H1 (cell line): ENCODE data around the gene NDUFAF8. TPM values are rescaled to one million over a fixed set of nuclear protein-coding genes. Genes with fewer than 3 reads are reported as not detected.
A peak's percentile ranks its signal among the peaks of the same experiment; 100 is the strongest.

Experiments
- BACH1 ChIP-seq: IDR thresholded peaks from 2 replicates; pipeline ENCODE4 v1.6.1; 2012; ENCODE audit warnings: low read length, improper control_type of control experiment
- BCL11A ChIP-seq, 2 experiments: IDR thresholded peaks; one replicate each; pipeline ENCODE4 v1.6.1; 2011; ENCODE audit warnings: low read depth in 2 of 2, low read length in 2 of 2, mild to moderate bottlenecking in 2 of 2
- CHD1 ChIP-seq: IDR thresholded peaks from 2 replicates; pipeline ENCODE4 v1.6.1; 2012; ENCODE audit warnings: low read depth, low read length, improper control_type of control experiment
- CTBP2 ChIP-seq: IDR thresholded peaks from 2 replicates; pipeline ENCODE4 v1.7.0; 2011; ENCODE audit warnings: borderline replicate concordance, mild to moderate bottlenecking, moderate library complexity, mixed read lengths, low read length; ENCODE audit not compliant: insufficient read depth, insufficient read length
- RFX5 ChIP-seq: IDR thresholded peaks from 2 replicates; pipeline ENCODE4 v1.6.1; 2011; ENCODE audit warnings: low read depth, low read length, improper control_type of control experiment, borderline replicate concordance
- SIRT6 ChIP-seq: IDR thresholded peaks from one replicate; pipeline ENCODE4 v1.7.1; 2012; ENCODE audit warnings: low read length, inconsistent platforms
- SIX5 ChIP-seq: IDR thresholded peaks from 2 replicates; pipeline ENCODE4 v1.6.1; 2011; ENCODE audit warnings: mild to moderate bottlenecking, low read depth, low read length
- SUZ12 ChIP-seq: fragments of 200-600 bp; sonication (generic); IDR thresholded peaks from 2 replicates; pipeline ENCODE4 v1.6.1; 2012; ENCODE audit warnings: mild to moderate bottlenecking, inconsistent platforms, low read length, moderate library complexity, mixed read lengths
- TBP ChIP-seq: IDR thresholded peaks from 2 replicates; pipeline ENCODE4 v1.6.1; 2011; ENCODE audit warnings: low read depth, low read length, improper control_type of control experiment
- TEAD4 ChIP-seq: IDR thresholded peaks from 2 replicates; pipeline ENCODE4 v1.6.1; 2012; ENCODE audit warnings: low read depth, low read length, inconsistent platforms, mixed read lengths
- polyA plus RNA-seq, 7 experiments: library from polyadenylated mRNA; depleted of rRNA in 3 of 7; stranded (reverse) in 5 of 7; unstranded in 2 of 7; fragments of >200 nt in 5 of 7; fragments of 200-250 nt in 2 of 7; gene quantifications; 1 replicate in 5 of 7; 2 replicates in 1 of 7; 4 replicates in 1 of 7; pipeline versions ENCODE4 v1.2.1 to v1.2.3, GENCODE V29; 2011 to 2013; ENCODE audit warnings: missing spikeins in 2 of 7, mixed read lengths in 2 of 7
- total RNA-seq: library from RNA; stranded (reverse); fragmentation: NEBNext Ultra II Directional; extraction: Animal tissue kit (Norgen Biotek cat#: 25700); gene quantifications from 2 replicates; pipeline ENCODE4 v1.2.1, GENCODE V29; 2021
- TF ChIP-seq, protein P1 (sequence below): fragments of 300-600 bp; sonication (generic); IDR thresholded peaks from 2 replicates; pipeline ENCODE4 v1.7.1; 2012; ENCODE audit warnings: low read length, moderate library complexity, mild to moderate bottlenecking, inconsistent platforms; ENCODE audit not compliant: insufficient replicate concordance

NDUFAF8 gene
- total and polyA plus RNA-seq, 2 of the 8 experiments (the other 6 are each of a cell fraction or from before 2014, with no cell fraction given), result 48.9 to 91.1 TPM

GRCh38 chr17:81222906-81223761 is 16.0 kb upstream of the NDUFAF8 start, which contains the start of gene CEP131 (continued):
- TF ChIP-seq, protein P1, sequence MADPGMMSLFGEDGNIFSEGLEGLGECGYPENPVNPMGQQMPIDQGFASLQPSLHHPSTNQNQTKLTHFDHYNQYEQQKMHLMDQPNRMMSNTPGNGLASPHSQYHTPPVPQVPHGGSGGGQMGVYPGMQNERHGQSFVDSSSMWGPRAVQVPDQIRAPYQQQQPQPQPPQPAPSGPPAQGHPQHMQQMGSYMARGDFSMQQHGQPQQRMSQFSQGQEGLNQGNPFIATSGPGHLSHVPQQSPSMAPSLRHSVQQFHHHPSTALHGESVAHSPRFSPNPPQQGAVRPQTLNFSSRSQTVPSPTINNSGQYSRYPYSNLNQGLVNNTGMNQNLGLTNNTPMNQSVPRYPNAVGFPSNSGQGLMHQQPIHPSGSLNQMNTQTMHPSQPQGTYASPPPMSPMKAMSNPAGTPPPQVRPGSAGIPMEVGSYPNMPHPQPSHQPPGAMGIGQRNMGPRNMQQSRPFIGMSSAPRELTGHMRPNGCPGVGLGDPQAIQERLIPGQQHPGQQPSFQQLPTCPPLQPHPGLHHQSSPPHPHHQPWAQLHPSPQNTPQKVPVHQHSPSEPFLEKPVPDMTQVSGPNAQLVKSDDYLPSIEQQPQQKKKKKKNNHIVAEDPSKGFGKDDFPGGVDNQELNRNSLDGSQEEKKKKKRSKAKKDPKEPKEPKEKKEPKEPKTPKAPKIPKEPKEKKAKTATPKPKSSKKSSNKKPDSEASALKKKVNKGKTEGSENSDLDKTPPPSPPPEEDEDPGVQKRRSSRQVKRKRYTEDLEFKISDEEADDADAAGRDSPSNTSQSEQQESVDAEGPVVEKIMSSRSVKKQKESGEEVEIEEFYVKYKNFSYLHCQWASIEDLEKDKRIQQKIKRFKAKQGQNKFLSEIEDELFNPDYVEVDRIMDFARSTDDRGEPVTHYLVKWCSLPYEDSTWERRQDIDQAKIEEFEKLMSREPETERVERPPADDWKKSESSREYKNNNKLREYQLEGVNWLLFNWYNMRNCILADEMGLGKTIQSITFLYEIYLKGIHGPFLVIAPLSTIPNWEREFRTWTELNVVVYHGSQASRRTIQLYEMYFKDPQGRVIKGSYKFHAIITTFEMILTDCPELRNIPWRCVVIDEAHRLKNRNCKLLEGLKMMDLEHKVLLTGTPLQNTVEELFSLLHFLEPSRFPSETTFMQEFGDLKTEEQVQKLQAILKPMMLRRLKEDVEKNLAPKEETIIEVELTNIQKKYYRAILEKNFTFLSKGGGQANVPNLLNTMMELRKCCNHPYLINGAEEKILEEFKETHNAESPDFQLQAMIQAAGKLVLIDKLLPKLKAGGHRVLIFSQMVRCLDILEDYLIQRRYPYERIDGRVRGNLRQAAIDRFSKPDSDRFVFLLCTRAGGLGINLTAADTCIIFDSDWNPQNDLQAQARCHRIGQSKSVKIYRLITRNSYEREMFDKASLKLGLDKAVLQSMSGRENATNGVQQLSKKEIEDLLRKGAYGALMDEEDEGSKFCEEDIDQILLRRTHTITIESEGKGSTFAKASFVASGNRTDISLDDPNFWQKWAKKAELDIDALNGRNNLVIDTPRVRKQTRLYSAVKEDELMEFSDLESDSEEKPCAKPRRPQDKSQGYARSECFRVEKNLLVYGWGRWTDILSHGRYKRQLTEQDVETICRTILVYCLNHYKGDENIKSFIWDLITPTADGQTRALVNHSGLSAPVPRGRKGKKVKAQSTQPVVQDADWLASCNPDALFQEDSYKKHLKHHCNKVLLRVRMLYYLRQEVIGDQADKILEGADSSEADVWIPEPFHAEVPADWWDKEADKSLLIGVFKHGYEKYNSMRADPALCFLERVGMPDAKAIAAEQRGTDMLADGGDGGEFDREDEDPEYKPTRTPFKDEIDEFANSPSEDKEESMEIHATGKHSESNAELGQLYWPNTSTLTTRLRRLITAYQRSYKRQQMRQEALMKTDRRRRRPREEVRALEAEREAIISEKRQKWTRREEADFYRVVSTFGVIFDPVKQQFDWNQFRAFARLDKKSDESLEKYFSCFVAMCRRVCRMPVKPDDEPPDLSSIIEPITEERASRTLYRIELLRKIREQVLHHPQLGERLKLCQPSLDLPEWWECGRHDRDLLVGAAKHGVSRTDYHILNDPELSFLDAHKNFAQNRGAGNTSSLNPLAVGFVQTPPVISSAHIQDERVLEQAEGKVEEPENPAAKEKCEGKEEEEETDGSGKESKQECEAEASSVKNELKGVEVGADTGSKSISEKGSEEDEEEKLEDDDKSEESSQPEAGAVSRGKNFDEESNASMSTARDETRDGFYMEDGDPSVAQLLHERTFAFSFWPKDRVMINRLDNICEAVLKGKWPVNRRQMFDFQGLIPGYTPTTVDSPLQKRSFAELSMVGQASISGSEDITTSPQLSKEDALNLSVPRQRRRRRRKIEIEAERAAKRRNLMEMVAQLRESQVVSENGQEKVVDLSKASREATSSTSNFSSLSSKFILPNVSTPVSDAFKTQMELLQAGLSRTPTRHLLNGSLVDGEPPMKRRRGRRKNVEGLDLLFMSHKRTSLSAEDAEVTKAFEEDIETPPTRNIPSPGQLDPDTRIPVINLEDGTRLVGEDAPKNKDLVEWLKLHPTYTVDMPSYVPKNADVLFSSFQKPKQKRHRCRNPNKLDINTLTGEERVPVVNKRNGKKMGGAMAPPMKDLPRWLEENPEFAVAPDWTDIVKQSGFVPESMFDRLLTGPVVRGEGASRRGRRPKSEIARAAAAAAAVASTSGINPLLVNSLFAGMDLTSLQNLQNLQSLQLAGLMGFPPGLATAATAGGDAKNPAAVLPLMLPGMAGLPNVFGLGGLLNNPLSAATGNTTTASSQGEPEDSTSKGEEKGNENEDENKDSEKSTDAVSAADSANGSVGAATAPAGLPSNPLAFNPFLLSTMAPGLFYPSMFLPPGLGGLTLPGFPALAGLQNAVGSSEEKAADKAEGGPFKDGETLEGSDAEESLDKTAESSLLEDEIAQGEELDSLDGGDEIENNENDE, result no peak
- TF ChIP-seq RFX5 (no peak), SIX5 (no peak), CTBP2 (no peak), SIRT6 (no peak), TBP (peak; percentile 48; the same call in 1 of the 2 replicates), SUZ12 (no peak), BACH1 (0 out of 2 replicates have a peak, but pooled peaks have one; percentile 7), CHD1 (no peak), BCL11A (IDR thresholded peaks at IDR 0.05; ENCODE audit: low read depth in 2 of 2, low read length in 2 of 2) (no peak), TEAD4 (no peak)
